Measurements from ENCODE around the gene CDK5RAP1. TPM values are rescaled to one million over a fixed set of nuclear protein-coding genes. Genes with fewer than 3 reads are reported as not detected.

Gene CDK5RAP1
- total and polyA plus RNA-seq, 2 of the 8 experiments (the other 6 are each of a cell fraction or from before 2014, with no cell fraction given), result 37.8 to 46.6 TPM

- no peak overlapping the region for H2BK20ac ChIP-seq (ENCODE audit: low read length)
- ChIA-PET POLR2A (ENCODE audit: partially characterized antibody) (interaction anchor here (2.1 kb wide), 1 partner anchor 259 kb away, joined by 5 read pairs; the partner anchor contains the start of gene ACTL10), CTCF (ENCODE audit: partially characterized antibody) (interaction anchor here (0.8 to 1.3 kb wide), 3 partner anchors 9 to 14 kb away, joined by 3 read pairs; no protein-coding TSS in a partner anchor)
- no peak overlapping the region for H3K14ac ChIP-seq (ENCODE audit: insufficient read length)
- H3K36me3 ChIP-seq (ENCODE audit: control insufficient read depth in 2 of 4, insufficient read depth in 4 of 4, low read length in 3 of 4), result no peaks in the 10 kb centered on the region; a peak in 1 of 8 replicates
- H3K79me1 ChIP-seq (ENCODE audit: low read depth, low read length), result no peaks in the 10 kb centered on the region; the same call in 1 of the 2 replicates
- no peak overlapping the region for H2BK120ac ChIP-seq (replicated peaks; ENCODE audit: low read depth, low read length)
- DNase-seq (ENCODE audit: low read depth in 1 of 2, low spot score in 2 of 2) (no peak), FAIRE-seq (no peak)
- H3K23me2 ChIP-seq (ENCODE audit: low read depth, low read length), result no peaks in the 10 kb centered on the region
- H4K5ac ChIP-seq (ENCODE audit: insufficient read length, low read depth, low read length), result no peak overlapping the region
- H4K20me1 ChIP-seq (replicated peaks in 1 of 2; ENCODE audit: control insufficient read depth in 1 of 2, insufficient read depth in 2 of 2, low read length in 2 of 2), result peaks cover 0 to 2% of the 10 kb centered on the region in 2 experiments
- H3K4me3 ChIP-seq (ENCODE audit: extremely low read depth in 1 of 4, insufficient read depth in 2 of 4, low read depth in 3 of 4, low read length in 4 of 4), result no peak overlapping the region
- no peak overlapping the region for H2BK15ac ChIP-seq (ENCODE audit: low read length)
- H3K4ac ChIP-seq (replicated peaks; ENCODE audit: insufficient read length, low read depth, low read length), result no peak overlapping the region
- no peak overlapping the region for H4K91ac ChIP-seq (replicated peaks; ENCODE audit: insufficient read length, low read length)
- no peaks in the 10 kb centered on the region for H3K79me2 ChIP-seq (ENCODE audit: control insufficient read depth in 1 of 2, insufficient read depth in 2 of 2, low read length in 2 of 2)
- H4K8ac ChIP-seq (ENCODE audit: extremely low read depth, insufficient read depth, low read length), result no peak overlapping the region
- no peak overlapping the region for H3K23ac ChIP-seq (ENCODE audit: insufficient read length)
- H3K9me3 ChIP-seq (ENCODE audit: insufficient read depth in 2 of 2, low read depth in 1 of 2, low read length in 1 of 2), result no peaks in the 10 kb centered on the region
- H2BK5ac ChIP-seq (ENCODE audit: low read depth, low read length), result no peak overlapping the region
- H3K27ac ChIP-seq (ENCODE audit: low read depth, low read length), result no peak overlapping the region
- 90% methylated on average over 12 of the region's 12 CpGs; no CpG with 5 or more reads in 1 of the 2 experiments for WGBS, 2 experiments (ENCODE audit: extremely low coverage in 1 of 2, insufficient coverage in 1 of 2, insufficient read length in 1 of 2, insufficient replicate concordance in 2 of 2, low coverage in 1 of 2, low lambda C conversion rate in 2 of 2, missing lambda C conversion rate in 1 of 2)
- no peak overlapping the region for H2AK5ac ChIP-seq (ENCODE audit: low read depth, low read length)
- H3K4me2 ChIP-seq (ENCODE audit: insufficient read depth in 1 of 2, low read depth in 2 of 2, low read length in 2 of 2), result no peak overlapping the region
- H3K56ac ChIP-seq (replicated peaks; ENCODE audit: insufficient read length, low read depth, low read length), result no peak overlapping the region
- no peak overlapping the region for H2AFZ ChIP-seq (ENCODE audit: low read length)
- H3K18ac ChIP-seq (ENCODE audit: extremely low read depth, low read length), result no peak overlapping the region
- H3K27me3 ChIP-seq (replicated peaks in 1 of 4; ENCODE audit: control insufficient read depth in 3 of 4, extremely low read depth in 1 of 4, insufficient read depth in 3 of 4, low read length in 3 of 4), result no peaks in the 10 kb centered on the region
- no peak overlapping the region for H2BK12ac ChIP-seq (ENCODE audit: low read depth, low read length)
- H3K9ac ChIP-seq (replicated peaks in 1 of 4; ENCODE audit: extremely low read depth in 1 of 4, low read depth in 3 of 4, low read length in 3 of 4), result no peak overlapping the region
- H3K4me1 ChIP-seq (replicated peaks in 1 of 4; ENCODE audit: control insufficient read depth in 3 of 4, insufficient read depth in 4 of 4, low read length in 3 of 4), result no peaks in the 10 kb centered on the region
- no peak for TF ChIP-seq NRF1 (IDR thresholded peaks at IDR 0.05; ENCODE audit: low read depth, low read length)
- TF ChIP-seq POLR2A (IDR thresholded peaks at IDR 0.05; ENCODE audit: control extremely low read depth in 1 of 2, low read depth in 2 of 2, low read length in 2 of 2), result no peak
- TF ChIP-seq SIX5 (IDR thresholded peaks at IDR 0.05; ENCODE audit: low read depth, low read length), result no peak
- TF ChIP-seq SP1 (IDR thresholded peaks at IDR 0.05; ENCODE audit: low read depth, low read length), result no peak
- no peak for TF ChIP-seq JUND (IDR thresholded peaks at IDR 0.05; ENCODE audit: low read length)
- TF ChIP-seq SP4 (IDR thresholded peaks at IDR 0.05; ENCODE audit: low read length), result no peak
- TF ChIP-seq POU5F1 (IDR thresholded peaks at IDR 0.05; ENCODE audit: low read depth, low read length), result no peak
- TF ChIP-seq KDM4A (IDR thresholded peaks at IDR 0.05; ENCODE audit: low read depth, low read length, severe bottlenecking), result no peak
- TF ChIP-seq BACH1 (IDR thresholded peaks at IDR 0.05; ENCODE audit: low read length), result no peak
- no peak for TF ChIP-seq MAFK (IDR thresholded peaks at IDR 0.05; ENCODE audit: low read depth, low read length)
- no peak for TF ChIP-seq SIN3A (conservative IDR thresholded peaks at IDR 0.05 in 1 of 2, IDR thresholded peaks at IDR 0.05 in 1 of 2; ENCODE audit: low read depth in 1 of 2, low read length in 2 of 2)
- TF ChIP-seq CHD2 (IDR thresholded peaks at IDR 0.05; ENCODE audit: low read length), result no peak
- TF ChIP-seq JUN (IDR thresholded peaks at IDR 0.05; ENCODE audit: low read depth, low read length), result no peak
- TF ChIP-seq GABPA (IDR thresholded peaks at IDR 0.05; ENCODE audit: borderline replicate concordance, insufficient read depth, low read length), result no peak
- no peak for TF ChIP-seq KDM5A (IDR thresholded peaks at IDR 0.05; ENCODE audit: low read length)
- no peak for TF ChIP-seq MAX (IDR thresholded peaks at IDR 0.05)
Observed at GRCh38 chr20:33408313-33408712, 7.0 kb upstream of the CDK5RAP1 start.

All from H1 (cell line).